HG03135 (cell line): ENCODE data around the gene SHROOM4.

Experiments
- ATAC-seq: cut with Tn5 transposase; IDR thresholded peaks from one replicate; pipeline ENCODE4 v1.9.1; 2021; ENCODE audit warnings: mild to moderate bottlenecking, moderate library complexity; ENCODE audit not compliant: unreplicated experiment

SHROOM4 gene

DNA sequence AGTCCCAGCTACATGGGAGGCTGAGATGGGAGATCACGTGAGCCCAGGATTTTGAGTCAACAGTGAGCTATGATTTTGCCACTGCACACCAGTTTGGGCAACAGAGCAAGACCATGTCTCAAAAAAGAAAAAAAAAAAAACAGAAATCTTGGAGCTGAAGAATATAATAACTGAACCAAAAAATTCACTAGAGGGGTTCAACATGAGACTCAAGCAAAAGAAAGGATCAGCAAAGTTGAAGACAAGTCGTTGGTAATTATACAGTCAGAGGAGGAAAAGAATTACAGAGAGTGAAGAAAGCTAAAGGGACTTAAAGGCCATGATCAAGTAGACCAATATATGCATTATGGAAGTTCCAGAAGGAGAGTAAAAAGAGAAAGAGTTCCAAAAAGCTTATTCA lies 26.9 kb downstream of the SHROOM4 start:
- no peak for ATAC-seq

DNA sequence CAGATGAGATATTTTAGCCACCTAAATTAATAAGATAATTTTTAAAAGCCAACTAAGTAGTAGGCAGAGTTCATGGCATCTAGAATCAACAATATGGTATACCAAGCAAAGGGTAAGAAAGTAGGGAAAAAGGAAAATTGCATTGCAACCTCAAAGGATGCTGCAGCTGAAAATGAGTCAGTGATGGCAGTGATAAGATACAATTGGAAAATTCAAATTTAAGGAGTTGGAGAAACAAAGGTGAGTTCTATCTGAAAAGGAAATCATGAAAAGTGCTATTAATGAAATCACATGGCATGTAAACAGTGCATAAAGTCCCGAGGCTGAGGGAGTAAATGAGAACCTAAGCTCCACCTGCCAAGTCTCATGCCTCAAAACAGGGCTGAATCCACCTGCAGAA lies 33.9 kb downstream of the SHROOM4 start:
- ATAC-seq: no peak

DNA sequence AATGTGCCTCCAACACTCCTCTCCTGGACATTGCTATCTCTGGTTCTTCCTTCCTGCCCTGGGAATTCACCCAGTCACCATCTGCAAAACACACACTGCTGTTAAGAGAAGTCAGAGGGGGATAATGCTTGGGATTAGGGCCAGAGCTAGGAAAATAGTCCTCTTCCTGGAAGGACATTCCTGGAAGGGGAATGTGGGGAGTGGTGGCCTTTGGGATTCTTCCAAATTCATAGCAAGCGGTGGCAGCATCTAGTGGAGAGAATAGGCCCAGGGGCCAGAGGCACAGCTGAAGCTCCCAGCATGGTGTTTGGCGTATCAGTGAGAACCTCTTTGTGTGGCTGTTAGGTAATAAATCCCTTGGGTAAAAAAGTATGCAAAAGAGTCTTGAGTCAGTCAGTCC lies 34.3 kb downstream of the SHROOM4 start:
- ATAC-seq: no peak

DNA sequence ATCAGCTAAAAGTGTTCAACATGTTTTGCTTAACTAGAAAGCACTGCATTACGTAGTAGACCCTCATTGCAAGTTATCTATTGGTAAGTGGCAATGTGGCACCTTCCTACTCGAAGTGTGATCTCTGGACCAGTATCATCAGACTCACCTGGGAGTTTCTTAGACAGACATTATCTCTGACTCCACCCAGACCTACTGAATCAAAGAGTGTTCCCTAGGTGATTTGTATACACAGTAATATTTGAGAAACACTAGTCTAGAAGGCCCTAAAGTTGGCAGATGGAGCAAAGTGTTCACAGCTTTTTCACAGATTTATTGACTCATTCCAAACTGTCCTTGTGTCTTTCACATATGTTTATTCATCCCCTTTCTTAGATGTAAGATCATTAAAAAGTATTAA lies 35.7 kb downstream of the SHROOM4 start:
- ATAC-seq: no peak

DNA sequence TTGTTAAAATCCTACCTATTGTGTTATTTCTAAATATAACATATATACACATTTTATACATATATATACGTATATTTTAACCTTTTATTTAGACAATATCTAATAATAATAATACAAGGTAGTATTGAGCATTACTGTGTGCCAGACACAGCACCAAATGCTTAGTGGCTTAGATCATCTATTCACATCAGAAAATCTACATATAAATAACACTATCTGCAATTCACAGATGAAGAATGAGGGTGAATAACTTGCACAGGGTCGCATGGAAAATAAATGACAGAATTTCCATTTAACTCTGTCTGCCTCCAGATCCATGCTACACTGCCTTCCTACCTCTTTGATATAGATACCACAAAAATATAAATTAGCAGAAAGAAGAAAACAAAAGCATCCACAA lies 37.7 kb downstream of the SHROOM4 start:
- no peak for ATAC-seq

DNA sequence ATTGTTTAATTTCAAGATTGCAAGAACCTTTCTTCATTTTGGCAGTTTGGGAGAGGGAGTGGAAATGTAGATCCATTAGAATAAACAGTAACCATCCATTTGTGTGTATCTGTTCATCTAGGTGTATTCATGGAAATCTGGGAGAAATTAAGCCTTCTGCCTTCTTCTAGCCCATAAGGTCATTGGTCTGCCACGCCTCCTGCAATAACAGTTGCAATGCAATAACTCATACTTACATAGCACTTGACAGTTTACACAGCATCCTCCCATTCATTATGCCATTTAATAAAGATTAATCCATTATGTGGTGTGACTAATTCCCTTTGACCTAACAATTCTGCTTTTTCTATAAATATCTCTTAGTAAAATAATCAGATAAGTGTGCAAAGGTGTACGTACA lies 42.6 kb downstream of the SHROOM4 start:
- no peak for ATAC-seq

DNA sequence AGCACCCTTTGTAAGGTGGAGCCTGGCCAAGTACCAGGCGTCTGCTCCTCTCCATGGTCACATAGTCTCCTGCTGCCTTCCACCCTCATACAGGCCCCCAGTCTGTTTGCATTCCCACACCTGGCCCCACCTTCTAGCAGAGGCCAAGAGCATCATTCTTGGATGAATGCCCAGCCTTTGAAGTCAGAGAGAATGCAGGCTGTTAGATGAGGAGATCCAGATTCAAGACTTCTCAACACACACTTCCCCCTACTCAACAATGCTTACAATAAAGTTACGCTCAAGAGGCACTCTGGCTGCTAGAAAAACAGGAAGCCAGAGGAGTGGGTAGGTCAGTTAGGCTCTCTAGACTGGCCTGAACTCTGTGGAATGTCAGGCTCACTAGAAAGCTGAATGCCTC lies 43.3 kb downstream of the SHROOM4 start:
- ATAC-seq: no peak

DNA sequence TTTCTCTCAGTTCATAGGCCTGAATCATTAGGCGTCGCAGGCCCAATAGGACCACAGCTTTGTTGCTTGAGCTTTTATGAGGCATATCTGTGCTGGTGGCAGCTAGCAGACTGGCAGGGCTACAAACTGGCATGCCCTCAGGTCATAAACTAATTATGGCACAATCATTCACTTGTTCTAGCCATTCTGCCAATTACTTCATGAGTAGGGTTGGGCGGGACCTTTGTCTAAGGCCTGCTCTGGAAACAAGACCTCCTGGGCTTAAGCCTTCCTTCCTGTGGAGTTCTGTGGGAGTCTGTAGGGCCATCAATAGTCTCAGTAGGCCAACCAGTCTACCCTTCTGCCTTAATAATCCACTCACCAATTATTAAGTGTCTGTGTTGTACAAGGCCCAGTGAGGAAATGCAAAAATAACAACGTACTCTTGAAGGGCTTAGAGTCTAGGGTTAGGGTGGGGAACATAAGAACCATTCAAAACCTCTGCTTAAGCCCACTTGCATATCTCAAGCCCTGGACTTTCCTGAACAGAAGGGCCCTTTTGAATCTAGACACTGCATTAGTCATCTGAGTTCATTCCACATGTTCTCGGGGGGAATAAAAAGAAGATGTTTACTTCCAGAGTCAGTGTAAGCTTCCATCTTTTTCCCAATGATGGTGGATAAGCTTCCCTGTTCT lies 44.5 kb downstream of the SHROOM4 start:
- ATAC-seq: no peak

DNA sequence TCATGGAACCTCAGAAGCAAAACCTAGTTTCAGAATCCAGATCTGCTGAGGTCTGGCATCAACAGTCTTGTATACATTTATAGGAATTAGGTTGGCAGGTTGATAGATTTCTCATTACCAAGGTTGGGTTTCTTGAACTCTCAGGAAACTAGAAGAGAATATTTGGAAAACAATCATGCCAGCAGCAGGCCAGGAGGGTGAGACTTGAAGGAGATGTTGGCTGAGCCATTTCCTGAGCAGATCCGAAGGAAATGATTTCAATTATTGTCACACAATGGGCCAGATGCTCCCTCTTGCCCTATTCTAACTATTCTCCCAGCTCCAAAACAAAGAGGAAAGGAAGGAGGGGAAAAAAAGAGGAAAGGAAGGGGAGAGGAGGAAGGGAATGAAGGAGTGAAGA lies 45.2 kb downstream of the SHROOM4 start:
- no peak for ATAC-seq

DNA sequence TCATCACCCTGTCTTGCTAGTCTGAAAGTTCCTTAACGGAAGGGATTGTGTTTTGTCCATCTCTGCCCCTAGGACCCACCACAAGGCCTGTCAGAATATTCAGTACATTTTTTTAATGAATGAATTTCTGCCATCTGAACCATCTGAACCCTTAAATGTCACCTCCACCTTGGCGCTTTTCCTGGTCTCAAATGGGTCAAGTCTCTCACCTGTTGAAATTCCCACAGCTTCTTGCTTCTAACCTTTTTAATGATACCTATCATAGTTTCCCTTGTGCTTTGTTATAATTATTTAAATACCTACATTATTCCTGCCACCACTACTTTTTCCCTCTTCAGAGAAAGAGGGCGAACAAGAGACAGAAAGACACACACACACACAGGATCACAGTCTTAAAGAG lies 48.0 kb downstream of the SHROOM4 start:
- ATAC-seq: no peak

DNA sequence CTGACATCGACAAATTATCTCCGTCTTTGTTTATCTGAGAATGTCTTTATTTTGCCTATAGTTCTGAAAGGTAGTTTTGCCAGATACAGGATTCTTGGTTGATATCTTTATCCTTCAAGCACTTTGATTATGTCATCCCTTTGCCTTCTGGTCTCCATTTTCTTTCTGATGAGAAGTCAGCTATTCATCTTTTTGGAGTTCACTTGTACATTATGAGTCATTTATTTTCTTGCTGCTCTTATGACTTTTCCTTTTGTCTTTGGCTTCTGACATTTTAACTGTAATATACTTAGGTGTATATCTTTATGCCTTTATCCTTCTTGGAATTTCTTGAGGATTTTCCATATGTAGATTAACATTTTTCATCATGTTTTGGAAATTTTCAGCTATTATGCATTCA lies 51.4 kb downstream of the SHROOM4 start:
- ATAC-seq: no peak

DNA sequence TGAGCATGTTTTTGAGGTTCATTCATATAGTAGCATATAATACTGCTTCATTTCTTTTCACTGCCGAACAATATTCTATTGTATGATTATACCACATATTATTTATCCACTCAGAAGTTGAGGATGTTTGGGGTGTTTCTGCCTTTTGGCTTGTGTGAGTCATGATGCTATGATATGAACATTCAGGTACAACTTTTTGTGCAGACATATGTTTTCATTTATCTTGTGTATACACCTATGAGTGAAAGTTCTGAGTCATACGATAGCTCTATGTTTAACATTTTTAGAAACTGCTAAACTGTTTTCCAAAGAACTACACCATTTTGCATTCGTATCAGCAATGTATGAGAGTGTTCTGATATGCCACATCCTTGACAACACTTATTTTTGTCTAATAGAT lies 57.7 kb downstream of the SHROOM4 start:
- no peak for ATAC-seq

DNA sequence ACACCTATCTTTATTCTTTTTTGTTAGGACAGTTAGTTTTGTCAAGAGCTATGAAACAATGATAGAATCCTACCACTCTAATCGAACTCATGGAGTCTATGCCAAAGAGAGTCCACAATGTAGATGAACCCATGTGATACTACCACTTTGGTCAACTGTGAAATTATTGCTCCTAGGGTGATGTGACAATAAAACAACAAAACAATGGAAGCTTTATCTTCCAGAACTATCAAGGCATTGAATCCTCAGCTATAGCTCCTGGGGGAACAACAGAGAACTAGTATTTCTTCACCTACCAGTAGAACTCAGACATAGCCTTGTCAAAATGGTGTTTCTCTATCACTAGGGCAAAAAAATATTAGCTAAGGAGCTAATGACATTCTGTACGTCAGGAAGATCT lies 62.9 kb downstream of the SHROOM4 start:
- ATAC-seq: no peak

DNA sequence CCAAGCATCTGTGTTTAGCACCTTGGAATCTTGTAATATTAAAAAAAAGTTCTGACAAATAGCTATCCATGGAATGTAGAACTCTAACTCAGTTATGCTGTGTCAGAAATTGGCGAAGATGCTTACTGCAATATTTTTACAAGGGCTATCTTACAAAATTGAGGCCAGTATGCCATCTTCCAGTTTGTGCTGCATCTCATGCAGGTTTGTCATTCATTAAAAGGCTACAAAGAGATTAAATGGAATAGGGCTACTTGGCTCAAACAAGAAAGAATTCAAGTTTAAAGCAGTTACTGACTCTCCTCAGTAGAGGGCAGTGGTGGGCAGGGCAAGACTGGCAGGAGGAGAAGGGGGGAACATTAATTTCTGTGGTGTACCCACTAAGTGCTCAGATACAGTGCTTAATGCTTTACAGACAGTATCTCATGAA lies 66.5 kb downstream of the SHROOM4 start:
- no peak for ATAC-seq

DNA sequence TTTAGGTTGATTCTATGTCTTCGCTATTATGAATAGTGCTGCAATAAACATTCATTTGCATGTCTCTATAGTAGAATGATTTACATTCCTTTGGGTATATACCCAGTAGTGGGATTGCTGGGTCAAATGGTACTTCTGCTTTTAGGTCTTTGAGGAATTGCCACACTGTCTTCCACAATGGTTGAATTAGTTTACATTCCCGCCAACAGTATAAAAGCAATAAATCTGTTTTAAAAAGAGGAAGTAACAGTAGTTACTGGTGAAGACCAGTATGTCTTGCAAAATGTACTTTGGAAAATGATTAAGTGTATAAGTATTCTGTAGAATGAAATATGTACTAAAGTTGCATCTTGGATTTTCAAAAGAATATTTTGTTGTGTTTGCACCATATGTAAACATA lies 77.3 kb downstream of the SHROOM4 start:
- ATAC-seq: no peak

DNA sequence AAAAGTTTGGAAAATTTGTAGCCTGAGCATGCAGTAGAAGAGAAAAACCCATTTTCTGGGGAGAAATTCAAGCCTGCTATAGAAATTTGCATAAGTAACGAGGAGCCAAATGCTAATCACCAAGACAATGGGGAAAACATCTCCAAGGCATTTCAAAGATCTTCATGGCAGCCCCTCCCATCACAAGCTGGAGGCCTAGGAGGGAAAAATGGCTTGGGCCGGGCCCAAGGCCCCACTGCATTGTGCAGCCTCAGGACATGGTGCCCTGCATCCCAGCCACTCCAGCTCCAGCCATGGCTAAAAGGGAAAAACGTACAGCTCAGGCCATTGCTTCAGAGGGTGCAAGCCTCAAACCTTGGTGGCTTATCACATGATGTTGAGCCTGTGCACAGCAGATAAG lies 87.7 kb downstream of the SHROOM4 start:
- no peak for ATAC-seq

DNA sequence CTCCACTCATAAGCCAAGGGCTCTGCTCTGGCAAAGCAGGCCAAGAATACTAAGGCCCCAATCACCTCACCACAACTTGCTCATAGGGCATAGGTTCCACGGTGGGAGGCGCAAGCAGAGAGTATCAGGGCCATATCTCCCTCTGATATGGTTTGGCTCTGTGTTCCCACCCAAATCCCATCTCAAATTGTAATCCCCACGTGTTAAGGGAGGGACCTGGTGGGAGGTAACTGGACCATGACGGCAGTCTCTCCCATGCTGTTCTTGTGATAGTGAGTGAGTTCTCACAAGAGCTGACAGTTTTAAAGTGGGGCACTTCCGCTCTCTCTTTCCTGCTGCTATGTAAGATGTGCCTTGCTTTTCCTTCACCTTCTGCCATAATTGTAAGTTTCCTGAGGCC lies 88.7 kb downstream of the SHROOM4 start:
- no peak for ATAC-seq

DNA sequence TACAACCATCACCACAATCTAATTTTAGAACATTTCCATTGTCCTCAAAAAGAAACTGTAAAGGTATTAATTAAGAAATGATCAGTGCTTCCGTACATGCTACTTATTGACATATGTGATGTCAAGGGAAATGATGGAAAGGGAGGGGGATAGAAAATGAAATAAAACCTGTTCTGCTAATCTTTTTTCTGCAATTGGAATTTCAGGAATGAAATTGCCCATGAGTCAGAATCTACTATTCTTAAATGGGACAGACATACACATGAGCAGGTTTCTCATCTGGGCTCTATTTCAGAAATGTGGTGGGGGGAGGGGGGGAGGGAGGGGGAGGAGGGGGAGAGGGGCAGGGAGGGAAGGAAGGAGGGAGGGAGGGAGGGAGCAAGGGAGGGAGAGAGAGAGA lies 91.0 kb downstream of the SHROOM4 start:
- no peak for ATAC-seq

DNA sequence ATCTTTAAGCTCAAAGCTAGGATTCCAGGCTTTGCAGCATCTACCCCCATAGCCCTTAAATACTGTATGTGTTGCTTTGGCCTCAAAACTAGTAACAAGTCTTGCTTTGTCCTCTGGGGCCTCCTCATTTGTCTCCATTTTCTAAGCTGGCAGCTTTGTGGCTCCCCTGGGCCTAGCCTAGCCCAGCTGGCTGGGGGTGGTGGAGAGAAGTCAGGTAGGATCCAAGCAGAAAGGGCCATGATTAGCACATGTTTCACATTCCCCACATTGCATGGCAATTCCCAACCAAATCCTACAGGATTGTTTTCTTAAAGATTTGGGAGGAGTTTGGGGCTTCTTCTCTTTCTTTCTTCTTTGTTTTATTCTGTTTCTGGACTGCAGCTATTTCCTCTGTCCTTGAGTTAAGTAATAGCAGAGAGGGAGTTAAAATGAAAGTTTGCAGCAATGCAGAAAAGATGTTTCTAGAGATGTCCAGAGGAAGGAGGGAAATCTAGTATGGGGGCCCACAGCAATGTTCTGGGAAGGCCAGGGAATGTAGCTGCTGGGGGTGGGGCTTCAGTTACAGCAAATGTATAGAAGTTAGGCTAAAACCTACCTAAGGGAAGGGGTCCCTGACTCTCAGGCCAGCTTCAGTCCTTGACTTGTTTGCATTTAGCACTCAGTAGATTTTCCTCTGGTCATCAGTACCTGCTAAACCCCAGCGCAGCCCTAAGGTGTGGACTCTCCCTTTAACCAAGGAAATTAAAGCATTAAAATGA lies 92.1 kb downstream of the SHROOM4 start:
- ATAC-seq: no peak

DNA sequence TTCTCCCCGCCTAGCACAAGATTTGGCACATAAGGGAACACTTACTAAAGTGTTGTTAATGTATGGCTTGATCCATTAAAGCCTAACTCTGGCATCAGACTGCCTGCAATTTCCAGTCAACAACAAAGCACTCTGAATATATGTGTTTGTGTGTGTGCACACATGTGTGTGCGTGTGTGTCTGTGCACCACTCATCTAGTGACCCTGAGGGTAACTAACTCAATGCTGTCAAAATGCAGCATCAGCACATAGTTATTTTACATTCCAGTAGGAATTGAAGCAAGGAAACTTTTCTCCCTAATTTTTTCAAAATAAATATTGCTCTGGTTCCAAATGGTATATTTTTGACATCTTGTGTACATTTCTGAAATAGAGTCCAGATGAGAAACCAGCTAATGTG lies 94.4 kb downstream of the SHROOM4 start:
- ATAC-seq: no peak

DNA sequence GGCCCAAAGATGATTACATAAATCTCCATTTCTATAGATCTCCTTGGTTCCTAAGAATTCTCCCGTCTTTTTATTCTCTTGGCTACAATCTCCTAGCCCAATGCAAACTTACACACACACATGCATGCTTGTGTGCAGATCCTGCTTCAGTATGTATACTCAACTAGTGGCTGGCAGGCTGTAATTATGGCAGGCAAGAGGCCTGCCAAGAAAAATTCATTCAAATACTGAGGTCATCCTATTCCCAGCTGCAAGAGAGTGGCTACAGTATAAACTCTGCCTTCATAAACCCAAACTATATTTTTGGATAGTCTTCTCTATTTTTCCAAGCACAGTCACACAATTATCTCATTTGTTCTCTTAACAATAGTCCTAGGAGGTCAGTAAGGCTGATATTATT lies 95.2 kb downstream of the SHROOM4 start:
- no peak for ATAC-seq

DNA sequence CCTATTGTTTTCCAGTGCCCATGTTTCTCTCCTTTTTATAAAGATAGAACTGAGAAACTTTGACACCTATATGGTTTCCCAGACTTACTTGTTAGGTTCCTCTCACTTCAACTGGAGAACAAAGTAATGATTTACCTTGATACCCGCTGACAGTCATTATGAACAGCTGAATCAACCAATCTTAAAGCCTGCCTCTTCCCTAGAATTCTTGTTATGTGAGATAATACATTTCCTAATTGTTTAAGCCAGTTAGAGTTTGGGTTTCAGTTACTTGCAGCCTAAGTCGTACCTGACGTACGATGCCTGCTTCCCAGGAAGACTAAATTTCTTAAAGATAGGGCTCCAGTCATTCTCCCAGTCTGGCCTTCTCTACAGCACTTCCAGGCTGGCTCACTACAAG lies 97.3 kb downstream of the SHROOM4 start:
- ATAC-seq: no peak

DNA sequence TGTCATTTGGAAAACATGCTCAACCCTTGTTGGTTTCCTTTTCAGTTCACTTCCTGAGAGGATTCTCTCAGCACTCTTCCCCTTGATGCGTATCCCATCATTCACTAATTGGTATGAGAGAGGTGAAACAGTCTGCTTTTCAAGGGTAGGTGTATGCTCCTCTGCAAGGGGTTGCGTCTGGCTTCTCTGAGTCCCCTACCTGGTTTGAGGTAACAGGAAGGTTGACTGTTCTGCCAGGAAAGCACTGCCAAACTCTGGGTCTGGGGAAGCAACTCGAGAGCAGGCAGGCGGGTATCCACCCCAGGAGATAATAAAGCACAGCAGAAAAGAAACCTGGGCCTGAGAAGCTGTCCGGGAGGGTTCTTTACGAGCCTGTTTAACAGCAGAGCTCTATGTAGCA lies 101.2 kb downstream of the SHROOM4 start:
- no peak for ATAC-seq
